Esophagus muscularis mucosa (tissue), 4 donors: Measurements from ENCODE around the gene KCNJ16. TPM values are rescaled to one million over a fixed set of nuclear protein-coding genes. Genes with fewer than 3 reads are reported as not detected.
A peak's percentile ranks its signal among the peaks of the same experiment; 100 is the strongest.

Experiments used
- DNase-seq: peaks from one replicate; pipeline ENCODE4 v3.0.0-alpha.2; 2017; ENCODE audit errors: extremely low spot score
- H3K27ac ChIP-seq, 4 donors: fragments of 200-600 bp; sonication (generic); replicated peaks in 1 of 4; 1 replicate in 3 of 4; 2 replicates in 1 of 4; pipeline ENCODE4 v1.5.1; 2016 to 2019; ENCODE audit warnings: mild to moderate bottlenecking in 1 of 4
- H3K27me3 ChIP-seq, 4 donors: fragments of 200-600 bp; sonication (generic); one replicate each; pipeline versions ENCODE4 v1.5.1 to v1.6.0; 2016 to 2019
- H3K36me3 ChIP-seq, 4 donors: fragments of 200-600 bp; sonication (generic); one replicate each; pipeline ENCODE4 v1.5.1; 2016 to 2019
- H3K4me1 ChIP-seq, 4 donors: fragments of 200-600 bp; sonication (generic); one replicate each; pipeline ENCODE4 v1.5.1; 2016 to 2019
- H3K4me3 ChIP-seq, 4 donors: fragments of 200-600 bp; sonication (generic); 1 replicate in 2 of 4; 2 replicates in 2 of 4; pipeline ENCODE4 v1.5.1; 2016 to 2019; ENCODE audit warnings: mild to moderate bottlenecking in 4 of 4, moderate library complexity in 1 of 4
- H3K9me3 ChIP-seq, 4 donors: fragments of 200-600 bp; sonication (generic); 1 replicate in 3 of 4; 2 replicates in 1 of 4; pipeline ENCODE4 v1.5.1; 2016 to 2019
- CTCF ChIP-seq, 3 experiments: fragments of 200-600 bp in 2 of 3; fragments of 450-650 bp in 1 of 3; sonication (generic) in 2 of 3; IDR thresholded peaks; one replicate each; pipeline ENCODE4 v1.5.1; 2017 to 2019; ENCODE audit warnings: antibody characterized with exemption in 3 of 3, mild to moderate bottlenecking in 2 of 3, moderate library complexity in 1 of 3
- EP300 ChIP-seq: sonication (generic); formaldehyde crosslinking; IDR thresholded peaks from one replicate; pipeline ENCODE4 v1.6.1; 2017; ENCODE audit warnings: antibody characterized with exemption
- POLR2A ChIP-seq: fragments of 450-650 bp; IDR thresholded peaks from one replicate; pipeline ENCODE4 v1.6.1; 2017; ENCODE audit warnings: antibody characterized with exemption, moderate library complexity, mild to moderate bottlenecking, low read depth
- POLR2AphosphoS5 ChIP-seq, 2 donors: sonication (generic); formaldehyde crosslinking; IDR thresholded peaks; one replicate each; pipeline ENCODE4 v1.6.1; 2017; ENCODE audit warnings: antibody characterized with exemption in 2 of 2
- WGBS: methylation state at CpG from one replicate; pipeline ENCODE4 v1.1.5; 2018; 5-methylcytosine and 5-hydroxymethylcytosine counted together
- intact Hi-C: fragments of 100-400 bp; cut with DNase I; formaldehyde crosslinking; loops from one replicate; pipeline ENCODE4 v1.15.1; 2023
- total RNA-seq, 4 donors: library from RNA; depleted of rRNA; stranded (reverse); fragments of >200 nt; gene quantifications; one replicate each; pipeline versions ENCODE4 v1.1.0 to v1.2.1, GENCODE V29; 2016

KCNJ16 gene
- total RNA-seq, 4 donors from 2014 or later: 0.78 to 0.86 (median 0.83) TPM; not detected in 1

GRCh38 chr17:70091005-70091568 is 16.1 kb downstream of the KCNJ16 start:
- peaks cover 0 to 36% (median 27%) of the 10 kb centered on the region in 4 donors for H3K4me1 ChIP-seq
- 89% methylated on average over 2 of the region's 2 CpGs for WGBS
- intact Hi-C loops: no loop called here
- H3K4me3 ChIP-seq: no peak overlapping the region
- no peaks in the 10 kb centered on the region for H3K9me3 ChIP-seq
- TF ChIP-seq POLR2AphosphoS5 (IDR thresholded peaks at IDR 0.05) (no peak), POLR2A (no peak), CTCF (IDR thresholded peaks at IDR 0.05) (no peak), EP300 (no peak)
- no peaks in the 10 kb centered on the region for H3K27me3 ChIP-seq
- peak overlapping the region in 1 of 4 donors; percentile 4 for H3K27ac ChIP-seq
- H3K36me3 ChIP-seq: no peaks in the 10 kb centered on the region
- DNase-seq: no peak

- intact Hi-C loops: no loop called here
- Histone ChIP-seq H3K27ac (no peak overlapping the region), H3K36me3 (no peaks in the 10 kb centered on the region), H3K4me1 (peaks cover 0 to 36% (median 27%) of the 10 kb centered on the region in 4 donors), H3K9me3 (no peaks in the 10 kb centered on the region), H3K4me3 (no peak overlapping the region), H3K27me3 (no peaks in the 10 kb centered on the region)
- TF ChIP-seq POLR2AphosphoS5 (IDR thresholded peaks at IDR 0.05): no peak
- no peak for TF ChIP-seq CTCF (IDR thresholded peaks at IDR 0.05)
- DNase-seq: no peak
- 6% methylated on average over 1 of the region's 1 CpG for WGBS
Observed at GRCh38 chr17:70091696-70092095, 16.7 kb downstream of the KCNJ16 start.

GRCh38 chr17:70093163-70093562 is 18.1 kb downstream of the KCNJ16 start:
- peaks cover 0 to 36% (median 27%) of the 10 kb centered on the region in 4 donors for H3K4me1 ChIP-seq
- DNase-seq: no peak
- WGBS: 71% methylated on average over 3 of the region's 3 CpGs
- TF ChIP-seq POLR2A (no peak), EP300 (no peak), POLR2AphosphoS5 (IDR thresholded peaks at IDR 0.05) (no peak), CTCF (IDR thresholded peaks at IDR 0.05) (no peak)
- H3K27me3 ChIP-seq: no peaks in the 10 kb centered on the region
- H3K27ac ChIP-seq: no peak overlapping the region
- no peaks in the 10 kb centered on the region for H3K36me3 ChIP-seq
- intact Hi-C loops: no loop called here
- H3K9me3 ChIP-seq: no peaks in the 10 kb centered on the region
- H3K4me3 ChIP-seq: no peak overlapping the region

GRCh38 chr17:70095455-70095854 is 20.4 kb downstream of the KCNJ16 start:
- DNase-seq: no peak
- peak overlapping the region in 1 of 4 donors; percentile 46 for H3K27ac ChIP-seq
- TF ChIP-seq EP300 (no peak), CTCF (IDR thresholded peaks at IDR 0.05) (no peak), POLR2A (no peak), POLR2AphosphoS5 (IDR thresholded peaks at IDR 0.05) (no peak)
- no peaks in the 10 kb centered on the region for H3K27me3 ChIP-seq
- WGBS: 69% methylated on average over 4 of the region's 4 CpGs
- no peak overlapping the region for H3K4me3 ChIP-seq
- H3K4me1 ChIP-seq: peaks cover 0 to 21% (median 16%) of the 10 kb centered on the region in 4 donors
- intact Hi-C loops: no loop called here
- no peaks in the 10 kb centered on the region for H3K36me3 ChIP-seq
- H3K9me3 ChIP-seq: no peaks in the 10 kb centered on the region

GRCh38 chr17:70096861-70097260 is 21.8 kb downstream of the KCNJ16 start:
- Histone ChIP-seq H3K9me3 (no peaks in the 10 kb centered on the region), H3K27me3 (no peaks in the 10 kb centered on the region), H3K27ac (no peak overlapping the region), H3K4me3 (no peak overlapping the region), H3K36me3 (no peaks in the 10 kb centered on the region), H3K4me1 (peaks cover 0 to 9% (median 4%) of the 10 kb centered on the region in 4 donors)
- WGBS: 67% methylated on average over 8 of the region's 8 CpGs
- no peak for DNase-seq
- TF ChIP-seq POLR2A (no peak), CTCF (IDR thresholded peaks at IDR 0.05) (no peak)
- intact Hi-C loops: no loop called here
